D721Med (cell line): ENCODE measurements around the gene DHRS4L2.
"Not testable (repeated sequence)": the region's sequence is repeated elsewhere in the genome, so short reads cannot be mapped to it uniquely, and the experiment has no call there.

Source experiments
- DNase-seq: peaks from one replicate; pipeline ENCODE4 v3.0.0; 2011; ENCODE audit warnings: low spot score; ENCODE audit not compliant: insufficient read length
- FAIRE-seq: peaks from 2 replicates; lab custom pipeline; 2011; peaks lifted over from hg19 to GRCh38; lab: Jason Lieb, UNC
- TF ChIP-seq, protein P1 (sequence below): IDR thresholded peaks from 2 replicates; pipeline ENCODE4 v1.5.1; 2012; ENCODE audit warnings: mild to moderate bottlenecking, control low read depth; ENCODE audit not compliant: insufficient read depth; ENCODE audit errors: missing control alignments

Gene DHRS4L2

DNA sequence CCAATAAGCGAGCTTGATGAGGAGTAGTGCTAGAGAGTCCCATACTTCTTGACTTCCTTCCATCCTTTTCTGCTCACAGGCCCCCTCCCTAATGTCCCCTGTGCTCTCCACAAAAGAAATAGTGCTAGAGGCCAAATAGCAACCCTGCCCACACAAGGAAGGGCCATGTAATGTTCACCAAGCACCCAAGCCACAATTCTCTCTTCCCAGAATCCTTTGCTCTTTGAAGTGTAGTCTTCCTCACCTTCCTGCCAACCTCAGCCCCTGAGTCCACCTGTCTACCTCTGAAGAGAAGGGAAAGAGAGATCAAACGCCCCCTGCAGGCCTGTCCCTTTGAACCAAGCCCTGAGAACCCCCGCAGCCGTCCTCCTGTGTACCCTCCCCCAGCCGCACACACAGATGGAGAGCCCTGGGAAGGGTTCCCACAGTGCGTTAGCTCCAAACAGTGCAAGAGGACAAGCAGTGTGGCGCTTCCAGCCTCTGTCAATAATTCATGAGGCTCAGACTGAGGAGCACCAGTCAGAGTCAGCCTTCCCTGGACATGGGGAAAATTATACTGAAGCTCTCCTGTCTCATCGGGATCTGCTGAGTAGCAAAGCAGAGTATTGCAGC lies 37.0 kb upstream of the DHRS4L2 start:
- FAIRE-seq (no peak), DNase-seq (no peak)
- TF ChIP-seq, protein P1, sequence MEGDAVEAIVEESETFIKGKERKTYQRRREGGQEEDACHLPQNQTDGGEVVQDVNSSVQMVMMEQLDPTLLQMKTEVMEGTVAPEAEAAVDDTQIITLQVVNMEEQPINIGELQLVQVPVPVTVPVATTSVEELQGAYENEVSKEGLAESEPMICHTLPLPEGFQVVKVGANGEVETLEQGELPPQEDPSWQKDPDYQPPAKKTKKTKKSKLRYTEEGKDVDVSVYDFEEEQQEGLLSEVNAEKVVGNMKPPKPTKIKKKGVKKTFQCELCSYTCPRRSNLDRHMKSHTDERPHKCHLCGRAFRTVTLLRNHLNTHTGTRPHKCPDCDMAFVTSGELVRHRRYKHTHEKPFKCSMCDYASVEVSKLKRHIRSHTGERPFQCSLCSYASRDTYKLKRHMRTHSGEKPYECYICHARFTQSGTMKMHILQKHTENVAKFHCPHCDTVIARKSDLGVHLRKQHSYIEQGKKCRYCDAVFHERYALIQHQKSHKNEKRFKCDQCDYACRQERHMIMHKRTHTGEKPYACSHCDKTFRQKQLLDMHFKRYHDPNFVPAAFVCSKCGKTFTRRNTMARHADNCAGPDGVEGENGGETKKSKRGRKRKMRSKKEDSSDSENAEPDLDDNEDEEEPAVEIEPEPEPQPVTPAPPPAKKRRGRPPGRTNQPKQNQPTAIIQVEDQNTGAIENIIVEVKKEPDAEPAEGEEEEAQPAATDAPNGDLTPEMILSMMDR, result no peak

DNA sequence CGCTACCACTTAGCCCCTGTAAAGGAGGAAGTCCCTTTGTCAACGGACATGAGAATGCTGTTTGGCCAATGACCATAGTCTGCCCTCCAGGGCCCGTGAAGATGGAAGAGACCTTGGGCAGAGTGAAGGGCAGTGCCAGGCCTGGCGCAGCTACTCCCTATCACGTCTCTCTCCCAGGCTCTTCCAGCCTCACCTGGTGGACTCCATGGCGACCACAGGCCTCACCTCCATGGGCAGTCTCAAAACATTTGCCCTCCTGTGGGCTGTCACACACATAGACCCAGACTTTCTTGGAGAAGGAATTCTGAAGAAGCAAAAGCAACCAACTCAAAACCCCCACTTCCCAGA lies 35.6 kb upstream of the DHRS4L2 start:
- not testable (repeated sequence) for FAIRE-seq, DNase-seq

DNA sequence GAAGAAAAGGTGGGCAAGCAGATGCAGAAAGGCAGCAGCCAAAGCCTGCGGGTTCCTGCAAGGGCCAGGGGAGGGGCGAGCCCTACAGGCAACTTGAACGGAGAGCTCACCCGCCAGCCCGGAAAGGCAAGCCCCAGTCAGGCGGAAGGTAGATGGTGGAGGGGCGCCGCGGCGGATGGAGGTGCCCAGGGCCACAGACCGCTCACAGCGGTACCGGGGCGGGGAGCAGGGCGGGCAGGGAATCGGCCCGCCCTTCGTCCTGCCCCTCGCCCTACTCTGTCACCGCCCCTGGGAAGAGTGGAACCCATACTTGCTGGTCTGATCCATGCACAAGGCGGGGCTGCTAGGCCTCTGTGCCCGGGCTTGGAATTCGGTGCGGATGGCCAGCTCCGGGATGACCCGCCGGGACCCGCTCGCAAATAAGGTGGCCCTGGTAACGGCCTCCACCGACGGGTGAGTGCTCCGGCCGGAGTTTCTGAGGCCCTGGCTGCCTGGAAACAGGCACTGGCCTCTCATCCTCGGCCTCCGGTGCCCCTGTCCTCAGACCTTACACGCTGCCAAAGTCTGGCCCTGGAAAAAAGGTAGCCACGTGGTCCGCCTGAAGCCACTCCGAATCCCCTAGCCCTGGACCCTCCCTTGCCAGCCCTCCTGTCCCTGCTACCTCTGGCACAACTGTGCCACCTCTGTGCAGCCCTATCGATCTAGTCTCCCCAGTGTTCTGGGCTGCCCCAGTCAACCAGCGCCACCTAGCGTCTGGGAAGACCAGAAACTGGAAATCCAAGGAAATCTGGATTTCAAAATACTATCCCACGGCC lies 35.1 kb upstream of the DHRS4L2 start, which contains the start of gene DHRS4:
Gene DHRS4, plus strand, starts transcription at position 307 of the 815 bp plus-strand sequence. Its CDS starts 19 bp downstream, at position 326.
- DNase-seq (no peak), FAIRE-seq (no peak)
- TF ChIP-seq, protein P1, result peak; percentile 93

GRCh38 chr14:23954279-23954614 lies 34.5 kb upstream of the DHRS4L2 start:
- not testable (repeated sequence) for DNase-seq, FAIRE-seq

- not testable (repeated sequence) for DNase-seq, FAIRE-seq
Observed at GRCh38 chr14:23954965-23955364, 33.8 kb upstream of the DHRS4L2 start.

GRCh38 chr14:23955811-23956210 lies 32.9 kb upstream of the DHRS4L2 start:
- DNase-seq, FAIRE-seq: not testable (repeated sequence)

DNA sequence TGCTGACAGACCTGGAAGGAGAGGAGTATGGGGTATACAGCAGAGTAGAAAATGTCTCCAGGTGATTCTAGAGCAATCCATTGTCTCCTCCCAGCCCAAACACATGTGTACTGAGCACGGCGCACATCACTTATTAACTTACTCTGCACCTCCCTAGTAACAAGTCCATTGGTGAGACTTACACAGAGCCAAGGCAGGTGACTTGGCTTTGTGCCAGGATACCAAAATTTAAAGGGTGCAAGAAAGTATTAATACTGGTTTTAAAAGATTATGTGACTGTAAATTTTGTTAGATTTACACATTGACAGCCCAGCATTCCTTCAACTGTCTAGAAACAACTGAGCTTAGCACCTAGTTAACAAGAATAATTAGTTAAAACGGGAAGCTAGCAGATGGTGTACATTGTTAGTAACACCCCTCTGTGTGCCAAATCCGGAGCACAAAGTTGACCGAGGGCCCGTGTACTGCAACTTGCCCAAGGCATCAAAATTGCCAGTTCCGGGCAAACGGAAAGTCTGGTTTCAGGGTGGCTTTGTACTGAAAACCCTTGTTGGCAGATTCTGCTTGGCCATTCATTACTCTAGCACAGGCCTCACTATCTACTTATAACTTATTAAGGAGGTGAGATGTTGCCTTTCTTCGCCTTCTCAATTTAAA lies 30.7 kb upstream of the DHRS4L2 start:
- FAIRE-seq, result not testable (repeated sequence)

DNA sequence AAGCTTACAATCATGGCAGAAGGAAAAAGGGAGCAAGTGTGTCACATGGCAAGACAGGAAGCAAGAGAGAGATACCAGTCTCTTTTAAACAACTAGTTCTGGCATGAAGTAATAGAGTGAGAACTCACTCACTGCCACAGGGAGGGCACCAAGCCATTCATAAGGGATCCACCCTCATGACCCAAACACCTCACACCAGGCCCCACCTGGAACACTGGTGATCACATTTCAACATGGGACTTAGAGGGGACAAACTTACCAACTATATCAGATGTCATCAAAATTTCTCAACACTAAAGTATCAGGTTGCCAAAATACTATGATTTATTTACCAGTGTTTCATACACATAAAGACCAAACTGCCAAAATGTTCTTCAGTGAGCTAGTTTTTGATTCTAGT lies 27.8 kb upstream of the DHRS4L2 start:
- not testable (repeated sequence) for DNase-seq, FAIRE-seq

More for the DNA sequence above, 30.7 kb upstream of the DHRS4L2 start:
- not testable (repeated sequence) for DNase-seq

GRCh38 chr14:23961704-23962103 lies 27.0 kb upstream of the DHRS4L2 start:
- DNase-seq, FAIRE-seq: not testable (repeated sequence)

GRCh38 chr14:23969130-23969480 lies 19.6 kb upstream of the DHRS4L2 start:
- not testable (repeated sequence) for FAIRE-seq

GRCh38 chr14:23969481-23970282 lies 19.0 kb upstream of the DHRS4L2 start:
- not testable (repeated sequence) for FAIRE-seq, DNase-seq

More at GRCh38 chr14:23969130-23969480, 19.6 kb upstream of the DHRS4L2 start:
- DNase-seq, result not testable (repeated sequence)

DNA sequence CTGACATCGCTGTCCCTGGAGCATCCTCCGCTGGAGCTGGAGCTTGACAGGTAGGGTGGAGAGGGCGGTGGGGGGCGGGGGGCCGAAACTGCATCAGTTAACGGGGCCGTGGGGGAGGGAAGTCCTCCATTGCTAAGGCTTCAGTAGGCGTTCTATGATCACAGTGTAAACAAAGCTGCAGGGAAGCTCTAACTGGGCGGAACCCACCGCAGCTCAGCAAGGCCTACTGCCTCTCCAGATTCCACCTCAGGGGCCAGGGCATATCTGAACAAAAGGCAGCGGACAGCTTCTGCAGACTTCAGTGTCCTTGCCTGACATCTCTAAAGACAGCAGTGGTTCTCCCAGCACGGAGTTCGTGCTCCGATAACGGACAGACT lies 18.5 kb upstream of the DHRS4L2 start:
- DNase-seq, FAIRE-seq: not testable (repeated sequence)

- DNase-seq, FAIRE-seq: not testable (repeated sequence)
Observed at GRCh38 chr14:23973178-23973577, 15.6 kb upstream of the DHRS4L2 start.

DNA sequence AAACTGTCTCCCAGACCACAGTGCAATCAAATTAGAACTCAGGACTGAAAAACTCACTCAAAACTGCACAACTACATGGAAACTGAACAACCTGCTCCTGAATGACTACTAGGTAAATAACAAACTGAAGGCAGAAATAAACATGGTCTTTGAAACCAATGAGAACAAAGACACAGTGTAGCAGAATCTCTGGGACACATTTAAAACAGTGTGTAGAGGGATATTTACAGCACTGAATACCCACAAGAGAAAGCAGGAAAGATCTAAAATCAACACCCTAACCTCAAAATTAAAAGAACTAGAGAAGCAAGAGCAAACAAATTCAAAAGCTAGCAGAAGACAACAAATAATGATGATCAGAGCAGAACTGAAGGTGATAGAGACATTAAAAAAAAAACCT lies 14.7 kb upstream of the DHRS4L2 start:
- FAIRE-seq, DNase-seq: not testable (repeated sequence)

DNA sequence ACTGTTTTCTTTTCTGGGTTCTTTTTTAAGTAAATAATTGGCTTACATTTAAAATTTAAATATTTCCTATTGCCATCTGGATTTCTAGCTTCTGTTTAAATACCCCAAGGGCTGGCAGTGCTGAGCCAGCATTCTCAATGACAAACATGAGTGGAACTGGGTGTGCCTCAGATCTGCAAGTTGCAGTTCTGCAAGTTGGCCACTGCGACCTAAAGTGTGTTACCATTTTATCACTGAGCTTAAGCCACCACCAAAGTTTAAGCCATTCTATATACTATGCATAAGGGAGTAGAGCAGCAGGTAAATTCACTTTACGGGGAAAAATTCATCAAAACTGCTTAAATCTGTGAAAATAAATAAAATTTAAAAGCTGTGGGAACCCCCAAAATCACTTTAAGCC lies 11.5 kb upstream of the DHRS4L2 start:
- FAIRE-seq, DNase-seq: not testable (repeated sequence)

DNA sequence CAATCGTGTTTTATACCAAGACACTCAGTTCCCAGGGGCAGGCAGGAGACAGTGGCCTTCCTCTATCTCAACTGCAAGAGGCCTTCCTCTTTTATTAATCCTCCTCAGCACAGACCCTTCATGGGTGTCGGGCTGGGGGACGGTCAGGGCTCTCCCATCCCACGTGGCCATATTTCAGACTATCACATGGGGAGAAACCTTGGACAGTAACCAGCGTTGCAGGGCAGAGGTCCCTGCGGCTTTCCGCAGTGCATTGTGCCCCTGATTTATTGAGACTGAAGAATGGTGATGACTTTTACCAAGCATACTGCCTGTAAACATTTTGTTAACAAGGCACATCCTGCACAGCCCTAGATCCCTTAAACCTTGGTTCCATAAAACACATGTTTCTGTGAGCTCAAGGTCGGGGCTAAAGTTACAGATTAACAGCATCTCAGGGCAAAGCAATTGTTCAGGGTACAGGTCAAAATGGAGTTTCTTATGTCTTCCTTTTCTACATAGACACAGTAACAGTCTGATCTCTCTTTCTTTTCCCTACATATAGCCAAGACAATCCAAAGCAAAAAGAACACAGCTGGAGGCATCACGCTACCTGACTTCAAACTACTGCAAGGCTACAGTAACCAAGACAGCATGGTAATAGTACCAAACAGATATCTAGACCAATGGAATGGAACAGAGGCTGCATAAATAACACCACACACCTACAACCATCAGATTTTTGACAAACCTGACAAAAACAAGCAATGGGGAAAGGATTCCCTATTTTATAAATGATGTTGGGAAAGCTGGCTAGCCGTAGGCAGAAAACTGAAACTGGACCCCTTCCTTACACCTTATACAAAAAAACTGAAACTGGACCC lies 6.5 kb upstream of the DHRS4L2 start:
- not testable (repeated sequence) for FAIRE-seq, DNase-seq
